GM19397 (cell line): ENCODE results near the gene NME4.
A peak's percentile ranks its signal among the peaks of the same experiment; 100 is the strongest.
"Not testable (repeated sequence)": the region's sequence is repeated elsewhere in the genome, so short reads cannot be mapped to it uniquely, and the experiment has no call there.

Source experiments
- ATAC-seq: cut with Tn5 transposase; IDR thresholded peaks from one replicate; pipeline ENCODE4 v1.9.1; 2021; ENCODE audit warnings: mild to moderate bottlenecking, moderate library complexity; ENCODE audit not compliant: unreplicated experiment

Gene NME4

DNA sequence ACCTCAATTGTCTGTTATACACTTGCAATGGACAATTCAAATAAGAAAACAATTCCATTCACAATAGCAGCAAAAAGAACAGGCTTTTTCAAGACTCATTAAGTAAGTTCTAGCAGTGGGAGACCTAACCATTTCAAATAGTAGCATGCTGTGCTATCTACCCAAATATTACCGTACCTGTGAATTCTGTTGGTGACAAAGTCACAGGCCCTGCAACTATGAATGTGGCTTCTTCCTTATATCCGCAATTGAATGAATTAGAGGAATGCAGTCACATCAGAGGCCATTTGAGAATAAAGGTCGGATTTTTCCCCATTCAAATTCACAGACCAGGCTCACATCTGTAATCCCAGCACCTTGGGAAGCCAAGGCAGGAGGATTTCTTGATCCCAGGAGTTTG is 800 bp upstream of the NME4 start:
- ATAC-seq = no peak

DNA sequence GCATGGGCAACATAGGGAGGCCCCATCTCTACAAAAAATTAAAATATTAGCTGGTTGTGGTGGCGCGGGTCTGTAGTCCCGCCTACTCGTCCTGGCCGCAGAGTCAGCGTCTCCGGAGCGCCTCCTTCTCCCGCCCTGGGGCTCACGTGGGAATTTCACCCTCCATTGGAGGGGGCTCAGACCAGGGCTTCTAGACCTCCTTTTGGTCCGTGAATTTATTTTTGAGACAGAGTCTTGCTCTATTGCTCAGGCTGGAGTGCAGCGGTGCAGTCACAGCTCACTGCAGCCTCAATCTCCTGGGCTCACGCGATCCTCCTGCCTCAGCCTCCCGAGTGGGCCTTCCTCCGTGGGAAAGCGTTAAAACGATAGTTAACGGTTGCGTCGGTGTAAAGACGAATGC is 394 bp upstream of the NME4 start:
- ATAC-seq = no peak

DNA sequence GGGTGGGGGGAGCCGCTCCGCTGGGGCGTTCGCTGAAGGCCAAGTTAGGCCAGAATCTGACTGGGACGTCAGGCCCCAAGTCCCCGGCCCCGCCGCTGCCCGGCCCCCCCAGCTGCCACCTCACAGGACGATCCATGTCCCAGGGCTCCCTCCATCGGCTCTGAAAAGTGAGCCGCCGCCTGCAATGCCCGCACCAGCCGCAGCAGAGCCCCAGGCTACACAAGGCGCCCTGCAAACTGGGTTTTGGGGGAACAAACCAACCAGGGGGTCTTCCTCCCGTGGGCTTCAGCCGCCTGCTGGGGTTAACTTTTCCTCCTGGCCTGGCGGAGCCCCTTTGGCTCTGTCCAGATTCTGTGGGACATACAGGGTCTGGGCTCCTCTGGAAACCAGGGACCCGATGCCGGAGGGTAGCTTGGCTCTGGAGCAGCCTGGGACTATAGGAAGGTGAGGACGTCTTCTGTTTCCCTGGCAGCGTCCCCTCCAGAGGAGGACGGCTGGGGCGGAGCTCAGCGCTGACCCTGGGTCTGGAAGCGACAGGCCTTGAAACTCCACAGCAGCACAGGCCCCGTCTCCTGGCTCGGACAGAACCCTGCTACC is 835 bp downstream of the NME4 start:
- no peak for ATAC-seq

DNA sequence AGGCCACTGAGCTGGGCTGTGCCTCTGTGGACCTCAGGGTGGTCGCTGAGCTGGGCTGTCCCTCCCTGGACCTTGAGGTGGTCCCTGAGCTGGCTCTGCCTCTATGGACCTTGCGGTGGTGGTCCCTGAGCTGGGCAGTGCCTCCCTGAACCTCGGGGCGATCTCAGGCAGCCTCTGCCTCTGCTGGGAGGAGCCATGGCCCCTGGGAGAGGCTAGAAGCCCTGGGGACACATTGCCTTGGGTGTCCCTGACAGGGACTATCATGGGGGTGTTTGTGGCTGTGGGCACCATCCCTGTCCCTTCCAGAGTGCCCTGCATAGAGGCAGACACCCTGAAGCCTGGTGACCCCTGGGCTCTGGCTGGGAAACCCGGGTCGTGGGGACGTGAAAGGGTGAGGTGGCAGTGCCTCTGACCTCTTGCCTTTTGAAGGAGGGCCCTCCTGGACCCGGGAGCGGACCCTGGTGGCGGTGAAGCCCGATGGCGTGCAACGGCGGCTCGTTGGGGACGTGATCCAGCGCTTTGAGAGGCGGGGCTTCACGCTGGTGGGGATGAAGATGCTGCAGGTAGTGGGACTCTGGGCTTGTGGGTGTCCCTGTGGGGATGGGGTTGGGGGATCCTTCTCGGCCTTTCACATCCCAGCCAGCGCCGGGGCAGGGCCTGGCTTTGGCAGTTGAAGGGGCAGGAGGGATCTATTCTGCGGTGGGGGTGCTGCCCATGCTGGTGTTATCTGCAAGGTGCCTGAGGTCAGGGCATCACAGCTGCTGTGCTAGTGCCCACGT is 1.8 kb downstream of the NME4 start:
- no peak for ATAC-seq

DNA sequence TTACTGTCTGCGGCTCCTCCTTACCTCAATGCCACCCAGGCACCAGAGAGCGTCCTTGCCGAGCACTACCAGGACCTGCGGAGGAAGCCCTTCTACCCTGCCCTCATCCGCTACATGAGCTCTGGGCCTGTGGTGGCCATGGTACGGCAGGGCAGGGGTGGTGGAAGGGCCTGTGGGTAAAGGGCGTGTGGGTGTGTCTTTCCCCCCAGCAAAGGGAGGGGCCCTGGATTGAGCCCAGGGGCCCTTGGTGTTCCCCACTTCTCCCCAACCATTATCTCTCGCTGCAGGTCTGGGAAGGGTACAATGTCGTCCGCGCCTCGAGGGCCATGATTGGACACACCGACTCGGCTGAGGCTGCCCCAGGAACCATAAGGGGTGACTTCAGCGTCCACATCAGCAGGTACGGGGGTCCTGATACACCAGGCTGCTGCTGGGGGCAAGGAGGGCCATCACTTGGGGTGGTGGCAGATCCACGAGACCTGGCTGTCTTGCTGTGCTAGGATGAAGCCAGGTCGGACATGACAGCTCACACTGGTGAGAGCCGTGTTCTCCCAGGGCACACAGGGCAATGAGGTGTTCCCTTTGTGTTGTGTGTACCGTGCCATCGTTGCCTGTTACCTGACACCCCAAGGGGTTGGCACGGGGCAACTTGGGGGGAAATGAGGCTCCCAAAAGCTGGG is 2.5 kb downstream of the NME4 start:
- ATAC-seq = no peak

DNA sequence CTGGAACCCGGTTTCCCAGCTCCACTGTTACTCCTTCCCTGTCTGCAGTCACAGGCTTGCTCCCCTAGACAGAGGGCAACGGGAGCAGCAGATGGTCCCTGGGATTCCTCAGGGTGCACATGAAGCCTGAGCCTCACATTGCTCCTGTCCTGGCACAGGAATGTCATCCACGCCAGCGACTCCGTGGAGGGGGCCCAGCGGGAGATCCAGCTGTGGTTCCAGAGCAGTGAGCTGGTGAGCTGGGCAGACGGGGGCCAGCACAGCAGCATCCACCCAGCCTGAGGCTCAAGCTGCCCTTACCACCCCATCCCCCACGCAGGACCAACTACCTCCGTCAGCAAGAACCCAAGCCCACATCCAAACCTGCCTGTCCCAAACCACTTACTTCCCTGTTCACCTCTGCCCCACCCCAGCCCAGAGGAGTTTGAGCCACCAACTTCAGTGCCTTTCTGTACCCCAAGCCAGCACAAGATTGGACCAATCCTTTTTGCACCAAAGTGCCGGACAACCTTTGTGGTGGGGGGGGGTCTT is 3.1 kb downstream of the NME4 start:
- no peak for ATAC-seq

DNA sequence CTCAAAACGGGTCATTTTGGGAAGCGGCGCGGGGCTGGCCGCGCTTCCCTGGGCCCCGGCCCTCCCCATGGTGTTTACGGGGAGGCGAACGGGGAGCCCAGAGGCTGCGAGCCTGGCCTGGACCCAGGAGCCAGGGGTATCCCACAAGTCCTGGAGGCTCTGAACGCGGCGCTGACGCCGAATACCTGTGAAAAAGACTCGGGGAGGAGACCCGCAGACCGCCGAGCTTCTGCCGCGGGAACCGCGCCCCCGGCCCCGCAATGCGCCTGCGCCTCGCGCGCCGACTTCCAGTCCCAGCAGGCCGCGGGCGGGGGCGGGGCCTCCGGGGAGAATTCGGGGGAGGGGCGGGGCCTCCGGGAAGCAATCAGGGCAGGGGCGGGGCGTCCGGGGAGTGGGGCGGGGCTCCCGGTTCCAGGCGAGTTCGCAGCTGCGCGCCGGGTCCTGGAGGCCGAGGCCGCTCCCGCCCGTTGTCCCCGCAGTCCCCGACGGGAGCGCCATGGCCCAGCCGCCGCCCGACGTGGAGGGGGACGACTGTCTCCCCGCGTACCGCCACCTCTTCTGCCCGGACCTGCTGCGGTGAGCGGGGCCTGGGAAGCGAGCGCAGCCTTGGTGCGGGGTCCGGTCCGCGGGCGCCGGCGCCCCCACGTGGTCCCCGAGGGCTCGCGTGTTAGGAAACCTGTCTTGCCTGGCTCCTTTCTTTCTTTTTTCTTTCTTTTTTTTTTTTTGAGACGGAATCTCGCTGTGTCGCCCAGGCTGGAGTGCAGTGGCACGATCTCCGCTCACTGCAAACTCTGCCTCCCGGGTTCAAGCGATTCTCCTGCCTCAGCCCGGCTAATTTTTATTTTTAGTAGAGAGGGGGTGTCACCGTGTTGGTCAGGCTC is 4.7 kb downstream of the NME4 start, which contains the start of gene DECR2:
TSS of gene DECR2 (plus strand) at position 418 of the 881 bp plus-strand sequence. CDS start at position 497, 79 bp downstream.
- peak; percentile 60 for ATAC-seq

DNA sequence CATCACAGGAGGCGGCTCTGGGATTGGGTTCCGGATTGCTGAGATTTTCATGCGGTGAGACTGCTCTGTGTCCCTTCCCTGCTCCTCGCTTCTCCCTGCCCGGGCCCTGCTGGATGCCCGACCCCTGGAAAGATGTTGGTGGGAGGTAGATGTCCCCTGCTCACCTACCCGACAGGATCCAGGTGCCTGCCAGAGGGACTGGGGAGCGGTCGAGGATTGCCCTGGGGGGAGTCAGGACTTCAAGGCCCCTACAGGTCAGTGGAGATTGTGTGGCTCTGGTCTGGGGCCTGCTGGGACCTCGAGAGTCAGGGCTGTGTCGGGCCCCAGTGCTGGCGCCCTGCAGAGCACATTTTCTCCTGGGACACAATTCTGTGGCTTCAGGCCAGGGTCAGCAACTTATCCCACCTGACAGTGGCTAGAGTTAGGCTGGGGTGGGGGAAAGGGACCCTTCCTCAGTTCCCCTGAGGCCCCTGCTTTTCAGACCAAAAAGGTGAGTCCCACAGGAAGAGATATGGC is 8.0 kb downstream of the NME4 start:
- ATAC-seq = no peak

DNA sequence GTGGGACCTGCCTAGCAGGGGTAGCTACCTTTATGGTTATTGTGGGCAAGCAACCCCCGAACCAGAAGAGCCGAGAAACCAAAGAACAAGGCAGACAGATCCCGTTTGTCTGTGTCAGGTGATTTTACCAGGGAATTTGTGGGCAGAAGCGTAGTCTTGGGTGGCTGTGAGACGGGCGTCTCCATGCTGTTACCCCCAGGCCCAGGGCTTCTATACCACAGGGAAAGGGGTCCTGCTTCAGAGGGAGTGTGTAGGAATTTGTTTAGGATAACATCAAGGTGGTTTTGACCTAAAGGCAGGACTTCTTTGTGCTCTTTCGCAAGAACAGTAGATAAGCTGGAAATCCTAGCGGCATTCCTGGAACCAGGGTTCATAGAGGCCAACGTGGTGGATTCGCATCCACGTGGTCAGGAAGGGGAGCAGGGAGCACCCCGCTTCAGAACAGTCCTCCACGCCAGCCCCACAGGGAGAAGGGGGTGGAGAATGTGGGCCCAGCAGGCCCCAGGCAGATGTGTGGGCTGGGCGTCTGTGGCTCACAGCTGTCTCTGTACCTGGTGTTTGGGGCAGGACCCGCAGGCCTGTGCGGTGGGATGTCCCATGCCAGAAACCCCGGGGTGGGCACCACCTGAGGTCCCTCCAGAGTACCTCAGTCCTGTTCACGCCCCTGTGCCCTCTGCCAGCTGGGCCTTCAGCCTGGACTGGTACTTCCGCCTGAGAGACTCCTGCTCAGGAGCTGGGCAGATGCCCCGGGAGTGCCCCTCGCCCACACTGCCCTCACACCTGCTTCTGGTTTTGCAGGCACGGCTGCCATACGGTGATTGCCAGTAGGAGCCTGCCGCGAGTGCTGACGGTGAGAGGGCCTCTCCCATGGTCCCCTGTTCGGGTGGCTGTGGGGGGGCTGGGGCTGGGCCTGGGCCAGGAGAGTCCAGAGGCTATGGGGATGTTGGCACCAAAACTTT is 8.8 kb downstream of the NME4 start:
- no peak for ATAC-seq

DNA sequence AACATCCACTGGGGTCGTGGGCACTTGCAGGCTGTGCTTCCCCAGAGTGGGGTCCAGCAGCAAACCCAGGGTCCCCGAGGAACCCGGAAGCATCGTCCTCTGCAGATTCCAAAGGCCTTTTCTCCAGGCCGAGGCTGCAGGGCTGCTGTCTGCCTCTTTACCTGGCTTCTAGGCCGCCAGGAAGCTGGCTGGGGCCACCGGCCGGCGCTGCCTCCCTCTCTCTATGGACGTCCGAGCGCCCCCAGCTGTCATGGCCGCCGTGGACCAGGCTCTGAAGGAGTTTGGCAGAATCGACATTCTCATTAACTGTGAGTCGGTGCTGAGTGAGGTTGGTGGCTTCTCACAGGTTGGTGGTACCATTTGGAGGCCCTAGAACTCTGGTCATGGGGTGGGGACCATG is 10.3 kb downstream of the NME4 start:
- ATAC-seq = no peak

DNA sequence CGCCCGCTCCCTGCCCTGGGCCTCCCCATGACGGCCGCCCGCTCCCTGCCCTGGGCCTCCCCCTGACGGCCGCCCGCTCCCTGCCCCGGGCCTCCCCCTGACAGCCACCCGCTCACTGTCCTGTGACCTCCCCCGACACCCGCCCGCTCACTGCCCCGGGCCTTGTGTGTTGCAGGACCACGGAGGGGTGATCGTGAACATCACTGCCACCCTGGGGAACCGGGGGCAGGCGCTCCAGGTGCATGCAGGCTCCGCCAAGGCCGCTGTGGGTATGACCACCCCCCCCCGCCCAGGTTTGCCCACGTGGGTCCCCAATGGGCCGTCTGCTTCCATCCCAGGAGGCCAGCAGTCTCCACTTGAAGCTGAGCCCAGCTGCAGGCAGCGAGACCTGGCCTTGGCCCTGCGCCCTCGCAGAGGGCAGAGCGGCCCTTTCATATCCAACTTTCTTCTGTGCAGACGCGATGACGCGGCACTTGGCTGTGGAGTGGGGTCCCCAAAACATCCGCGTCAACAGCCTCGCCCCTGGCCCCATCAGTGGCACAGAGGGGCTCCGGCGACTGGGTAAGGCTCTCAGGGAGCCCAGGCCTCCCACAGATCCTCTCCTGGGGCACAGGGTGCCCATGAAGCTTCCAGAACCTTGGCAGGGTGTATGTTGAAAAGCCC is 13.6 kb downstream of the NME4 start:
- no peak for ATAC-seq

DNA sequence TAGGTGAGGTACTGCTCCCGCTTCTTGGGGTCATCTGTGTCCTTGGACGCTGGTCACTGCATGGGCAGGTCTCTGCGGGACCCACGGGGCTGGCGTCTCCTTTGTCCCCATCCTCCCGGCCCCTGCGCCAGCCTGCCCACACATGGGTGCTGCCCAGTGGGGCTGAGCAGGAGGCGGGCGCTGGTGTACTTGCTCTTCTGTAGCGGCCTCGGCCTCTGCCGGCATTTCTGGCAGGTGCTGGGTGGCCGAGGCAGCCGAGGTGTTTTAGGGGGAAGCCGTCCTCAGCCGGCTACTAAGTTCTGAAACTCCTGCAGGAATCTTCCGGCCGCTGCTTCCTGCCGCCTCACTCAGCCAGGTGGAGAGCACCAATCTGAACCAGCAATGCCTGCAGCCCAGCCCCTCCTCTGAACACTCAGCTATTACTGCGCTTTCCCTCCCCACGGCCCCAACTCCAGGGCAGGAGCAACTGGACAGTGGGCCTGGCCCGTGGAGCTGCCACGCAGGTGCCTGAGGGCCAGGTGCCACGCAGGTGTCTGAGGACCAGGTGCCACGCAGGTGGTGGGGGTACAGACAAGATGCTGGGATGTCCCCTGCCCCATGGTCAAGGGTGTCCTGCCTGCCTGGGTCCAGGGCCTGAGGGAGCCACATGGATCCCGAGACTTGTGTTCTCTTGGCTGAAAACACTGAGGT is 14.7 kb downstream of the NME4 start:
- ATAC-seq = no peak

DNA sequence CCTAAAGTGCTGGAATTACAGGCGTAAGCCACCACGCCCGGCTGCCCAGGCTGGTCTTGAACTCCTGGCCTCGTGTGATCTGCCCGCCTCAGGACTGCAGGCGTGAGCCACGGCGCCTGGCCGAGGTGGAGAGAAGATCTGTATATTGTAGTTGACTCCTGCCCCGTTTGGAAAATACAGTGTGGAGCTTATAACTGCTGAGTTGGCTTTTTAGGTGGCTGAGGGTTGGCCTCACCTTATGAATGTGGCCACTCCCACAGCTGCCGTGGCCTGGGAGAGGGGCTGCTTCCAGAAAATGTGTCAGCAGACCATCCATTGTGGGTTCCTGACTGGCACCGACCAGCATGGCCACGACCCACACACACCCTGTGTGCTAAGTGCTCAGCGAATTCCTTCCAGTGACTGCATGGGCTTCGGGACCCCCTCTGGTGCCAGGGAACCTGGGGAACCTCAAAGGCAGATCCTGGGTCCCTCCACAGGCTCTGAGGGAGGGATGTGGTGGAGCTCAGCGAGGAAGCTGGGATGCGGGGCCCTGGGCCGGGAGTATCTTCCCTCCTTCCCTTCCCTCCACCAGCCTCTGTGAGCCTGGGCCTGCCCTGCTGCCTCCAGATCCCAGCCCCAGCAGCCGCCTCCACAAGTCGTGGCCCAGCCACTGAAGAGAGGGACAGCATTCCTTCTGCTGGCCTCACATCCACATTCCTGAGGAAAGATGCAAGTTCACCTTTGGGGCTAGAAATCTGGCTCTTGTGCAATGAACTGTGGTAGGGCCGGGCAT is 17.6 kb downstream of the NME4 start:
- ATAC-seq = no peak

DNA sequence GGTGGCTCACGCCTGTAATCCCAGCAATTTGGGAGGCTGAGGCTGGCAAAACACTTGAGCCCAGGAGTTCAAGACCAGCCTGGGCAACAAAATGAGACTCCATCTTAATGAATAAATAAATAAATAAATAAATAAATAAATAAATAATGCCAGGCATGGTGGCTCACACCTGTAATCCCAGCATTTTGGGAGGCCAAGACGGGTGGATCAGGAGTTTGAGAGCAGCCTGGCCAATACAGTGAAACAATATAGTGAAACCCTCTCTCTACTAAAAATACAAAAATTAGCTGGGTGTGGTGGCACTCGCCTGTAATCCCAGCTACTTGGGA is 18.1 kb downstream of the NME4 start:
- ATAC-seq = not testable (repeated sequence)

DNA sequence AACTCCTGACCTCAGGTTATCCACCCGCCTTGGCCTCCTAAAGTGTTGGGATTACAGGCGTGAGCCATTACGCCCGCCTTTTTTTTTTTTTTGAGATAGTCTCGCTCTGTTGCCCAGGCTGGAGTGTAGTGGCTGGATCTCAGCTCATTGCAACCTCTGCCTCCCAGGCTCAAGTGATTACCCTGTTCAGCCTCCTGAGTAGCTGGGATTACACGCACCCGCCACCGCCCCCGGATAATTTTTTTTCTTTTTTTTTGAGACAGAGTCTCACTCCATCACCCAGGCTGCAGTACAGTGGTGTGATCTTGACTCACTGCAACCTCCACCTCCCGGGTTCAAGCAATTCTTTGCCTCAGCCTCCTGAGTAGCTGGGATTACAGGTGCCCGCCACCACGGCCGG is 25.2 kb downstream of the NME4 start:
- ATAC-seq = not testable (repeated sequence)

DNA sequence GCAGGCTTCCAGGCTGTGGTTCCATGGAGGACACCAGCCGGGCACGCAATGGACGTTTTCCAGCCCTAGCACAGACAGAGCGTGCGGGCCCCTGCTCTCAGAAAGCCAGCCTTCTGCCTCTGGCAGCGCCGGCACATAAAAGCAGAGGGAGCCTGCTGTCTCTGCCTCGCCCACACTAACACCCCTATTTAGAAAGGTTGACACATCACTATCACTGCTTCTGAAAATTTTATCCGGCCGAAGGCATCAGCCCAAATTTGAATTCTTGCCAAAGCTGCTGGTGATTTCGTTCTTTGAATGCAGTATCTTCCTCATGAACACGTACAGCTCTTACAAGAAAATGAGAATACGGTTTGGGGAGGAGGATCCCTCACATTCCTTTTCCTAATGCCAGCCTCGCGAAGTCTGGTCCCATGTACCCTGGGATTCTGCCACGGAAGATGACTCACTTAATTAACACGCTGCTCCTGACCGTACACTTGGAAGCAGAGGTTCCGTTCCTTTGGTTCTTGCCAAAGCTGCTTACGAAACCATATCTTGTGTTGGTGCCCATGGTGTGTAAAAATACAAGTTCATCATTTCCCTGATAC is 27.1 kb downstream of the NME4 start:
- no peak for ATAC-seq

DNA sequence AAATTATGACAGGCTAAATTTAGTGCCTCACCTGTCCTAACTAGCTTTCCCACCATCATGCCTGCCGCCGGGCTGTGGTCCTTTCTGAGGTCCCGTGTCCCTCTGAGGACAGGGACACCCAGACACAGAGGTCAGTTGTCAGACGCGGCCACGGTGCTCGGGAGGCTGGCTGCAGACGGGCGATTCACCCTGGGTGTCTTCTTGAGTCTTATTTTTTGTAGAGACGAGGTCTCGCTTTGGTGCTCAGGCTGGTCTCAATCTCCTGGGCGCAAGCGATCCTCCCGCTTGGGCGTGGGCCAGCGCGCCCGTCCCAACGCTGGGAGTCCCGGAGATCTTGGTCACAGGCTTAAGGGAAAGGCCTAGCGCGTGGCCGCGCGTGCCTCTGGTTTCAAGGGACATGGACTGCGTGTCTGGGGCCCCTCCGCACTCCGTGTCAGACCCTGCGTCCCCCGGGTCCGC is 27.7 kb downstream of the NME4 start:
- no peak for ATAC-seq
